HG03432 (cell line): ENCODE measurements around the gene LATS1.
"Not testable (repeated sequence)": the region's sequence is repeated elsewhere in the genome, so short reads cannot be mapped to it uniquely, and the experiment has no call there.

Experiments
- ATAC-seq: cut with Tn5 transposase; IDR thresholded peaks from one replicate; pipeline ENCODE4 v1.9.1; 2021; ENCODE audit warnings: mild to moderate bottlenecking, moderate library complexity; ENCODE audit not compliant: unreplicated experiment

LATS1 gene

GRCh38 chr6:149729824-149730223, 11.9 kb upstream of the LATS1 start:
- no peak for ATAC-seq

- no peak for ATAC-seq
Measured at GRCh38 chr6:149728499-149729234, 10.8 kb upstream of the LATS1 start.

GRCh38 chr6:149727793-149728498, 10.0 kb upstream of the LATS1 start:
- ATAC-seq: no peak

GRCh38 chr6:149725785-149726184, 7.9 kb upstream of the LATS1 start:
- no peak for ATAC-seq

- peak; percentile 77 for ATAC-seq
Measured at GRCh38 chr6:149723771-149724417, 6.0 kb upstream of the LATS1 start.

GRCh38 chr6:149723262-149723661, 5.4 kb upstream of the LATS1 start:
- no peak for ATAC-seq

GRCh38 chr6:149719531-149719930, 1.6 kb upstream of the LATS1 start:
- no peak for ATAC-seq

GRCh38 chr6:149717255-149717587, 680 bp downstream of the LATS1 start:
- no peak for ATAC-seq

- no peak for ATAC-seq
Measured at GRCh38 chr6:149716181-149716963, 1.5 kb downstream of the LATS1 start.

- ATAC-seq: no peak
Measured at GRCh38 chr6:149714442-149714841, 3.5 kb downstream of the LATS1 start.

GRCh38 chr6:149711711-149712110, 6.2 kb downstream of the LATS1 start:
- ATAC-seq: no peak

- no peak for ATAC-seq
Measured at GRCh38 chr6:149701714-149702113, 16.2 kb downstream of the LATS1 start.

- no peak for ATAC-seq
Measured at GRCh38 chr6:149699150-149699549, 18.8 kb downstream of the LATS1 start.

GRCh38 chr6:149698175-149698574, 19.7 kb downstream of the LATS1 start:
- no peak for ATAC-seq

- ATAC-seq: no peak
Measured at GRCh38 chr6:149696901-149697300, 21.0 kb downstream of the LATS1 start.

- no peak for ATAC-seq
Measured at GRCh38 chr6:149694921-149695320, 23.0 kb downstream of the LATS1 start.

- ATAC-seq: no peak
Measured at GRCh38 chr6:149691201-149691600, 26.7 kb downstream of the LATS1 start.

GRCh38 chr6:149686230-149686629, 31.7 kb downstream of the LATS1 start:
- no peak for ATAC-seq

- ATAC-seq: no peak
Measured at GRCh38 chr6:149683256-149683859, 34.5 kb downstream of the LATS1 start.

- ATAC-seq: not testable (repeated sequence)
Measured at GRCh38 chr6:149681845-149682244, 36.1 kb downstream of the LATS1 start.

- no peak for ATAC-seq
Measured at GRCh38 chr6:149681209-149681608, 36.7 kb downstream of the LATS1 start.
